Breast epithelium (tissue), 3 donors: Measurements from ENCODE around the gene WDR70.

Experiments
- POLR2A ChIP-seq: fragments of 450-650 bp; IDR thresholded peaks from one replicate; pipeline ENCODE4 v1.6.1; 2016; ENCODE audit warnings: antibody characterized with exemption, mild to moderate bottlenecking, moderate library complexity
- POLR2AphosphoS5 ChIP-seq, 3 donors: sonication (generic); formaldehyde crosslinking; IDR thresholded peaks; one replicate each; pipeline ENCODE4 v1.6.1; 2017; ENCODE audit warnings: antibody characterized with exemption in 3 of 3
- TF ChIP-seq, protein P1 (sequence below), 3 donors: fragments of 450-650 bp; IDR thresholded peaks; one replicate each; pipeline ENCODE4 v1.5.1; 2016 to 2017; ENCODE audit warnings: antibody characterized with exemption in 3 of 3, mild to moderate bottlenecking in 3 of 3, moderate library complexity in 3 of 3

DNA sequence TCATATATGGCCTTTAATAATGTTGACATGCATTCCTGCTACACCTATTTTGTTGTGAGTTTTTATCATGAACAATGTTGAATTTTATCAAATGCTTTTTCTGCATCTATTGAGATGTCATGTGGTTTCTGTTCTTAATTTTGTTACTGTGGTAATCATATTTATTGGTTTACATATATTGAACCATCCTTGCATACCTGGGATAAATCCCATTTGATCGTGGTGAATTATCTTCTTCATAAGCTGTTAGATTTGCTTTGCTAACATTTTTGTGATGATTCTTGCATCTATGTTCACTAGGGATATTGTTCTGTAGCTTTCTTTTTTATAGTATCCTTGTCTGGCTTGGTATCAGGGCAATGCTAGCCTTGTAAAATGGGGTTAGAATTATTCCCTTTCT lies 222.0 kb downstream of the WDR70 start:
- no peak for TF ChIP-seq POLR2A
- TF ChIP-seq, protein P1, sequence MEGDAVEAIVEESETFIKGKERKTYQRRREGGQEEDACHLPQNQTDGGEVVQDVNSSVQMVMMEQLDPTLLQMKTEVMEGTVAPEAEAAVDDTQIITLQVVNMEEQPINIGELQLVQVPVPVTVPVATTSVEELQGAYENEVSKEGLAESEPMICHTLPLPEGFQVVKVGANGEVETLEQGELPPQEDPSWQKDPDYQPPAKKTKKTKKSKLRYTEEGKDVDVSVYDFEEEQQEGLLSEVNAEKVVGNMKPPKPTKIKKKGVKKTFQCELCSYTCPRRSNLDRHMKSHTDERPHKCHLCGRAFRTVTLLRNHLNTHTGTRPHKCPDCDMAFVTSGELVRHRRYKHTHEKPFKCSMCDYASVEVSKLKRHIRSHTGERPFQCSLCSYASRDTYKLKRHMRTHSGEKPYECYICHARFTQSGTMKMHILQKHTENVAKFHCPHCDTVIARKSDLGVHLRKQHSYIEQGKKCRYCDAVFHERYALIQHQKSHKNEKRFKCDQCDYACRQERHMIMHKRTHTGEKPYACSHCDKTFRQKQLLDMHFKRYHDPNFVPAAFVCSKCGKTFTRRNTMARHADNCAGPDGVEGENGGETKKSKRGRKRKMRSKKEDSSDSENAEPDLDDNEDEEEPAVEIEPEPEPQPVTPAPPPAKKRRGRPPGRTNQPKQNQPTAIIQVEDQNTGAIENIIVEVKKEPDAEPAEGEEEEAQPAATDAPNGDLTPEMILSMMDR (IDR thresholded peaks at IDR 0.05): no peak
- no peak for TF ChIP-seq POLR2AphosphoS5 (IDR thresholded peaks at IDR 0.05)
